Stimulated activated CD8-positive, alpha-beta memory T cell treated with anti-CD3 and anti-CD28 coated beads, Interleukin-2, amount 100 ng/mL, for 48 hours (primary cell): Measurements from ENCODE around the gene KRT28.
A peak's percentile ranks its signal among the peaks of the same experiment; 100 is the strongest.
"Not testable (repeated sequence)": the region's sequence is repeated elsewhere in the genome, so short reads cannot be mapped to it uniquely, and the experiment has no call there.

Experiments used
- DNase-seq, 2 donors: peaks; one replicate each; pipeline ENCODE4 v3.0.0-alpha.2; 2020; ENCODE audit warnings: low read depth in 2 of 2

The KRT28 gene

GRCh38 chr17:40779181-40779909 lies 20.4 kb downstream of the KRT28 start:
- peak; percentile 2 to 3 for DNase-seq

- DNase-seq: no peak
Measured at GRCh38 chr17:40778461-40778860, 21.3 kb downstream of the KRT28 start.

- no peak for DNase-seq
Measured at GRCh38 chr17:40777971-40778370, 21.8 kb downstream of the KRT28 start.

GRCh38 chr17:40777459-40777858 lies 22.3 kb downstream of the KRT28 start:
- no peak for DNase-seq

GRCh38 chr17:40775945-40776344 lies 23.8 kb downstream of the KRT28 start:
- DNase-seq: no peak

- no peak for DNase-seq
Measured at GRCh38 chr17:40772101-40772500, 27.7 kb downstream of the KRT28 start, which contains the start of gene KRT26. Gene KRT26, minus strand, starts transcription at chr17:40772201. Its CDS starts 88 bp downstream, at chr17:40772113.

- no peak for DNase-seq
Measured at GRCh38 chr17:40765657-40766056, 34.1 kb downstream of the KRT28 start.

GRCh38 chr17:40763752-40764151 lies 36.0 kb downstream of the KRT28 start:
- DNase-seq: no peak

- no peak for DNase-seq
Measured at GRCh38 chr17:40760105-40761016, 39.4 kb downstream of the KRT28 start.

- no peak for DNase-seq
Measured at GRCh38 chr17:40755231-40755630, 44.5 kb downstream of the KRT28 start, which contains the start of gene KRT25. Gene KRT25, minus strand, starts transcription at chr17:40755331. Its CDS starts 60 bp downstream, at chr17:40755271.

GRCh38 chr17:40753804-40754203 lies 46.0 kb downstream of the KRT28 start:
- no peak for DNase-seq

GRCh38 chr17:40751065-40751464 lies 48.7 kb downstream of the KRT28 start:
- DNase-seq: no peak

GRCh38 chr17:40750391-40750790 lies 49.4 kb downstream of the KRT28 start:
- no peak for DNase-seq

GRCh38 chr17:40748666-40749065 lies 51.1 kb downstream of the KRT28 start:
- DNase-seq: not testable (repeated sequence)
